ENCODE data around the gene ZDHHC20.

The ZDHHC20 gene

DNA sequence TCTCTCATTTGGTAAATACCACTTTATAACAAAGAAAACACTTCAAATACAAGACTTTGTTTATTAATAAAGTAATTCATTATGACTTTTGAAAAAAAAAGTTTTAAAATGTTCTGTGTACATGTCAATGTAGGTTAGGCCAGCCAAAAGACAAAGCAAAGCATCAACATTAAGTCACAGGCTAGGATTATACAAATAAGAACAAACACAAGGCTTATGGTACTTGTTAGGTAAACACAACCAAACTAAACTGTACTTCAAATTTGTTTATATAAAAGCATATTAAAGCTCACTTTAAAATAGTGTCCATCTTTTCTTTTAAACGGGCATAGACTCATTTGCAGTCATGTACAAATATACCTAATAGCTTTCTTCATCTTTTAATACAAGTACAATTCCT, 86.6 kb downstream of the ZDHHC20 start:
- TF ChIP-seq CREB1 (IDR thresholded peaks at IDR 0.05; ENCODE audit: low read depth) = no peak
- TF ChIP-seq TAF1 (IDR thresholded peaks at IDR 0.05; ENCODE audit: low read depth) = no peak
- TF ChIP-seq, protein P1, sequence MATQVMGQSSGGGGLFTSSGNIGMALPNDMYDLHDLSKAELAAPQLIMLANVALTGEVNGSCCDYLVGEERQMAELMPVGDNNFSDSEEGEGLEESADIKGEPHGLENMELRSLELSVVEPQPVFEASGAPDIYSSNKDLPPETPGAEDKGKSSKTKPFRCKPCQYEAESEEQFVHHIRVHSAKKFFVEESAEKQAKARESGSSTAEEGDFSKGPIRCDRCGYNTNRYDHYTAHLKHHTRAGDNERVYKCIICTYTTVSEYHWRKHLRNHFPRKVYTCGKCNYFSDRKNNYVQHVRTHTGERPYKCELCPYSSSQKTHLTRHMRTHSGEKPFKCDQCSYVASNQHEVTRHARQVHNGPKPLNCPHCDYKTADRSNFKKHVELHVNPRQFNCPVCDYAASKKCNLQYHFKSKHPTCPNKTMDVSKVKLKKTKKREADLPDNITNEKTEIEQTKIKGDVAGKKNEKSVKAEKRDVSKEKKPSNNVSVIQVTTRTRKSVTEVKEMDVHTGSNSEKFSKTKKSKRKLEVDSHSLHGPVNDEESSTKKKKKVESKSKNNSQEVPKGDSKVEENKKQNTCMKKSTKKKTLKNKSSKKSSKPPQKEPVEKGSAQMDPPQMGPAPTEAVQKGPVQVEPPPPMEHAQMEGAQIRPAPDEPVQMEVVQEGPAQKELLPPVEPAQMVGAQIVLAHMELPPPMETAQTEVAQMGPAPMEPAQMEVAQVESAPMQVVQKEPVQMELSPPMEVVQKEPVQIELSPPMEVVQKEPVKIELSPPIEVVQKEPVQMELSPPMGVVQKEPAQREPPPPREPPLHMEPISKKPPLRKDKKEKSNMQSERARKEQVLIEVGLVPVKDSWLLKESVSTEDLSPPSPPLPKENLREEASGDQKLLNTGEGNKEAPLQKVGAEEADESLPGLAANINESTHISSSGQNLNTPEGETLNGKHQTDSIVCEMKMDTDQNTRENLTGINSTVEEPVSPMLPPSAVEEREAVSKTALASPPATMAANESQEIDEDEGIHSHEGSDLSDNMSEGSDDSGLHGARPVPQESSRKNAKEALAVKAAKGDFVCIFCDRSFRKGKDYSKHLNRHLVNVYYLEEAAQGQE (IDR thresholded peaks at IDR 0.05; ENCODE audit: low read depth) = no peak
- TF ChIP-seq TCF12 (IDR thresholded peaks at IDR 0.05; ENCODE audit: low read depth) = no peak
- TF ChIP-seq EGR1 (IDR thresholded peaks at IDR 0.05) = no peak
- no peak for TF ChIP-seq NFIC (IDR thresholded peaks at IDR 0.05)
- TF ChIP-seq, protein P2, sequence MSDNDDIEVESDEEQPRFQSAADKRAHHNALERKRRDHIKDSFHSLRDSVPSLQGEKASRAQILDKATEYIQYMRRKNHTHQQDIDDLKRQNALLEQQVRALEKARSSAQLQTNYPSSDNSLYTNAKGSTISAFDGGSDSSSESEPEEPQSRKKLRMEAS (IDR thresholded peaks at IDR 0.05) = no peak
- TF ChIP-seq, protein P3, sequence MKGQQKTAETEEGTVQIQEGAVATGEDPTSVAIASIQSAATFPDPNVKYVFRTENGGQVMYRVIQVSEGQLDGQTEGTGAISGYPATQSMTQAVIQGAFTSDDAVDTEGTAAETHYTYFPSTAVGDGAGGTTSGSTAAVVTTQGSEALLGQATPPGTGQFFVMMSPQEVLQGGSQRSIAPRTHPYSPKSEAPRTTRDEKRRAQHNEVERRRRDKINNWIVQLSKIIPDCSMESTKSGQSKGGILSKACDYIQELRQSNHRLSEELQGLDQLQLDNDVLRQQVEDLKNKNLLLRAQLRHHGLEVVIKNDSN (IDR thresholded peaks at IDR 0.05) = no peak
- TF ChIP-seq ZBTB7A (IDR thresholded peaks at IDR 0.05; ENCODE audit: low read depth) = no peak
- TF ChIP-seq YY1 (IDR thresholded peaks at IDR 0.05; ENCODE audit: low read depth) = no peak
- TF ChIP-seq FOXM1 (IDR thresholded peaks at IDR 0.05; ENCODE audit: borderline replicate concordance, low read depth) = no peak
- TF ChIP-seq TEAD4 (IDR thresholded peaks at IDR 0.05) = no peak
- no peak for TF ChIP-seq CEBPB (IDR thresholded peaks at IDR 0.05)
- TF ChIP-seq EP300 (IDR thresholded peaks at IDR 0.05; ENCODE audit: borderline replicate concordance) = no peak
- no peak for TF ChIP-seq RAD21 (IDR thresholded peaks at IDR 0.05; ENCODE audit: low read depth)

DNA sequence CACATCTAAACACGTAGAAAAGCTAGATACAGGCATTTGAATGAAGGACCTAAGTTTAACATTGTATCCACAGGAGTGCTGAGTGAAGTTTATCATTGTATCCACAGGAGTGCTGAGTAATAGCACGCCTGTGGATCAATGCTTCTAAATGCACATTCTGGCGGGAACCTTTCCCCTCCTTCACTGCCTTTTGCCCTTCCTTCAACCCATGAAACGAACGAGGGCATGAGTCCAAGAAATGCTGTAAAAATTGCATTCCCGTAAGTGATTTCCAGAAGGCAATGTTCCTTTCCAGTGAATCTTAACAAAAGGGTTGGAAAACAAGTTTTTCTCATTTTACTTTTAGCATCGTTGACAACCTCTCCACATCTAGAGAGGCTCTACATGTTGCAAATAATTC, 88.1 kb downstream of the ZDHHC20 start:
- TF ChIP-seq RAD21 (IDR thresholded peaks at IDR 0.05; ENCODE audit: low read depth) = no peak
- peak; percentile 17; the same call in 1 of the 2 replicates for TF ChIP-seq TEAD4 (IDR thresholded peaks at IDR 0.05)
- peak; percentile 30; the same call in 1 of the 2 replicates for TF ChIP-seq NFIC (IDR thresholded peaks at IDR 0.05)

DNA sequence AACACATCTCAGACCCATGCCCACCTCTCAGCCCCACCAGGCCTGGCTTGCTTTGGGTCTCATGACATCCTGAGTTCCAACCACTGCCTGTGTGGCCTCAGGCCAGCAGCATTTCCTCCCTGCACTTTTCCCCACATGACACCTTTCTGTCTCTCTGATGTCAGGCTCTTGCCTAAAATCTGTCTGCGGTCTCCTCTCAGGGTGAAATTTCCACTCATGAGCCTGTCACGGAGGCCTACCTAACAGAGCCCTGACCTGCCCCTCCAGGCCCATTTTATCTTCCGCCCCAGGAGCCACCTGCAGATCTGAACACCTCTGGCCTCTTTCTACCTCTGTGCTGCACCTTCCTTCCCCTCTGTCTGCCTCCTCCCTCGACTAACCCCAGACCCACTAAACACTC, 93.5 kb downstream of the ZDHHC20 start:
- TF ChIP-seq YY1 (IDR thresholded peaks at IDR 0.05; ENCODE audit: low read depth) = no peak
- TF ChIP-seq EGR1 (IDR thresholded peaks at IDR 0.05) = no peak
- TF ChIP-seq CREB1 (IDR thresholded peaks at IDR 0.05; ENCODE audit: low read depth) = no peak
- no peak for TF ChIP-seq NFIC (IDR thresholded peaks at IDR 0.05)
- TF ChIP-seq, protein P3 (IDR thresholded peaks at IDR 0.05) = no peak
- TF ChIP-seq ZBTB7A (IDR thresholded peaks at IDR 0.05; ENCODE audit: low read depth) = no peak
- no peak for TF ChIP-seq TCF12 (IDR thresholded peaks at IDR 0.05; ENCODE audit: low read depth)
- TF ChIP-seq TAF1 (IDR thresholded peaks at IDR 0.05; ENCODE audit: low read depth) = no peak
- no peak for TF ChIP-seq EP300 (IDR thresholded peaks at IDR 0.05; ENCODE audit: borderline replicate concordance)
- TF ChIP-seq FOXM1 (IDR thresholded peaks at IDR 0.05; ENCODE audit: borderline replicate concordance, low read depth) = no peak
- TF ChIP-seq, protein P1 (IDR thresholded peaks at IDR 0.05; ENCODE audit: low read depth) = no peak
- no peak for TF ChIP-seq RAD21 (IDR thresholded peaks at IDR 0.05; ENCODE audit: low read depth)
- TF ChIP-seq, protein P2 (IDR thresholded peaks at IDR 0.05) = no peak
- TF ChIP-seq CEBPB (IDR thresholded peaks at IDR 0.05) = no peak
- TF ChIP-seq TEAD4 (IDR thresholded peaks at IDR 0.05) = no peak

DNA sequence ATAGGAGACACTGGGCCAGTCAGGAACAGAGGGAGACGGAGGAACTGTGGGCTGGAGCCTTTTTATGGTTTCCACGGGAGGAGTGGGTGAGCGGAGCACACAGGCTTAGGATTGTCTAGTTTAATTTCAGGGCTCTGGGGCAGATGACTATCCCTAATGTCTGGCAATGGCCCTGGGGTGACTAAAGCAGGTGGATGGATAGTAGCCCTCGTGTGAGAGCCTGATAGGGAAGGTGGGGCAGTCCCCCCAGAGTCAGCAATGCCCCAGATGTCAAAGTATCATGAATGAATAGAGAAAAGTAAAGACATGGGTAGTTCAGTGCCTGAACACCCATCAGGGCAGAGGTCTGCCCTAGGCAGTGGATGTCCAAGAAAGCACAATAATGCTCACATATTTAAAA, 94.2 kb downstream of the ZDHHC20 start:
- TF ChIP-seq TEAD4 (IDR thresholded peaks at IDR 0.05) (no peak), EGR1 (IDR thresholded peaks at IDR 0.05) (no peak), CEBPB (IDR thresholded peaks at IDR 0.05) (no peak), NFIC (IDR thresholded peaks at IDR 0.05) (no peak), TCF12 (IDR thresholded peaks at IDR 0.05; ENCODE audit: low read depth) (no peak), FOXM1 (IDR thresholded peaks at IDR 0.05; ENCODE audit: borderline replicate concordance, low read depth) (no peak), ZBTB7A (IDR thresholded peaks at IDR 0.05; ENCODE audit: low read depth) (no peak), YY1 (IDR thresholded peaks at IDR 0.05; ENCODE audit: low read depth) (no peak), RAD21 (IDR thresholded peaks at IDR 0.05; ENCODE audit: low read depth) (no peak), TAF1 (IDR thresholded peaks at IDR 0.05; ENCODE audit: low read depth) (no peak), CREB1 (IDR thresholded peaks at IDR 0.05; ENCODE audit: low read depth) (no peak), EP300 (IDR thresholded peaks at IDR 0.05; ENCODE audit: borderline replicate concordance) (no peak)
- TF ChIP-seq, protein P2 (IDR thresholded peaks at IDR 0.05) = no peak
- TF ChIP-seq, protein P1 (IDR thresholded peaks at IDR 0.05; ENCODE audit: low read depth) = no peak
- TF ChIP-seq, protein P3 (IDR thresholded peaks at IDR 0.05) = no peak

All from Ishikawa (cell line).